Measurements from ENCODE around the gene CD58.

DNA sequence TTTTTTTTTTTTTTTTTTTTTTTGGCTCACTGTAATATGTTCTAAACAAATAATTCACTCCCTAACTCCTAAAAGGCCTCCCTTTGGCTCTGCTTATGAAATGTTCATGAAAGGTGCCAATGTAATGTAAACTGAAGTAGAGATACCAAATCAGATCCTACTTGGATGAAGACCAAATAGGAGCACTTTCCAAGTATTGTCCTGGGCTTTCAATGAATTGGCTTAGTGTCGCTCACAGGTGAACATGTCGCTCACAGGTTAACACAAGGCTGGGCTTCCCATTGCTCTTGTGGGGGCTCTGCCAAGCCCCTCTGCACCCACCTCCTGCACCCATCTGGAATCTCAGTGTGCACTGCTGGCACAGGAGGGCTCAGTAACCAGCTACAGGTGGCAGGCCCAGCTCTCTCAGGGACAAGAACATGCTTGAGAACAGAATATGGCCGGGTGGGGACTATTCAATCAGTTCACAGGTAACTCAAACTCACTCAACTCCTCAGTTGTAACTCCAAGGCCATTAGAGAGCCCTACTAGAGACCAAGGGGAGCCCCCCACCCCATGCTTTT, 10.6 kb upstream of the CD58 start:
- TF ChIP-seq CTCF (conservative IDR thresholded peaks at IDR 0.05; ENCODE audit: low read depth, low read length) (no peak), EZH2 (IDR thresholded peaks at IDR 0.05; ENCODE audit: borderline replicate concordance, low read depth, low read length, poor library complexity, severe bottlenecking) (no peak)

Data from A673 (cell line).